ENCODE data around the gene DUS1L.

DUS1L gene

DNA sequence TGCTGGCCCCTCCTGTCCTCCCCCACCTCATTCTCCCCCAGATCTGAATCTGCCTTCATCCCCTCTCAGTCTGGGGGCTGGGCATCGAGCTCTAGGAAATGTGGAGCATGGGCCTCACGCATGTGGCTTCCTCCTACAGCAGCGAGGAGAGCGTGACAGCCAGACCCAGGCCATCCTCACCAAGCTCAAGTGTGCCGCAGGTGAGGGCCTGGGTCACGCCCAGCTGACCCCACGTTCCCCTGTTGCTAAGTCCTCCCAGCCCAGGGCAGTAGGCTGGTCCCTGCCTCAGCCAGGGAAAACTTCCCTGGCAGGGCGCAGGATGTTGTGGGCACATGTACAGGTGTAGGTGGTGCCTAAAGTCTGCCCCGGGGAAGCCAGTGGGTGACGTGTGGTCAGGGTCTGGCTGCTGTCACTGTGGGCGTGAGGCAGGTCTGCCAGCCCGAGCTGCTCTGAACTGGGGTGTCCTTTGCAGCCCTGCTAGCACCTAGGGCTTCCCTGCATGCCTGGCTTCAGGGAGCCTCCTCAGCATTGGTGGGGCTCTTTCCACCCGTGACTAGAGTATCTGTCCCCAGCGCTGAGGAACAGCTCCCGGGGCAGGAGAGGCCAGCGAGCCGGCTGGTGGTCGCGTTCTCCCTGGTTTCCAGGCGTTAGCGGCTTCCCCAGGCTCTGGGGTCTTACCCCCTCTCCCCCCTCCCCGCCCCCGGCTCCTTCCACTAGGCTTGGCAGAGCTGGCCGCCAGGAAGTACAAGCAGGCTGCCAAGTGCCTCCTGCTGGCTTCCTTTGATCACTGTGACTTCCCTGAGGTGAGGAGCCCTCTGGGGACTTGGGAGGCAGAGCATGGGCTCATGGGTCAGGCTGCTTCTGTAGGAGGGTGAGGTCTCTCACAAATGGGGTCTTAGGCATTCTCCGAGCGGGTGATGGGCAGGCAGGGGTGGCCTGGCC, 10.3 kb downstream of the DUS1L start:
- TF ChIP-seq GATA2 (IDR thresholded peaks at IDR 0.05; ENCODE audit: low read depth, low read length): no peak
- TF ChIP-seq GATA3 (IDR thresholded peaks at IDR 0.05; ENCODE audit: low read depth, low read length): no peak

DNA sequence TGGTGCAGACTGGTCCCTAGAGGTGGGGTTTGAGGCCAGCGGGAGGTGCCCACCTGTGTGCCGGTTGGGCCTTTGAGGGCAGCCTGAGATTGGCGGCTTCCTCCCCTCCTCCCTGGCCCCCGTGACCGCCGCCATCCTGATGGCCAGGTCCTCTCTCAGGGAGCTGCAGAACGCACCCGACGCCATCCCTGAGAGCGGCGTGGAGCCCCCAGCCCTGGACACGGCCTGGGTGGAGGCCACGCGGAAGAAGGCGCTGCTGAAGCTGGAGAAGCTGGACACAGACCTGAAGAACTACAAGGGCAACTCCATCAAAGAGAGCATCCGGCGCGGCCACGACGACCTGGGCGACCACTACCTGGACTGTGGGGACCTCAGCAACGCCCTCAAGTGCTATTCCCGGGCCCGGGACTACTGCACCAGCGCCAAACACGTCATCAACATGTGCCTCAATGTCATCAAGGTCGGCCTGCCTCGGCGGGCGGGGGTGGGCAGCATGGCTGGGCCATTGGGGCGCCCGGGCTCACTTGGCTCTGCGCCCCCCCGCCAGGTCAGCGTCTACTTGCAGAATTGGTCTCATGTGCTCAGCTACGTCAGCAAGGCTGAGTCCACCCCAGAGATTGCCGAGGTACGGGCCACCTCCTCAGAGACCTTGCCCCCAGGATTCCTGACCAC, 11.1 kb downstream of the DUS1L start:
- TF ChIP-seq GATA2 (IDR thresholded peaks at IDR 0.05; ENCODE audit: low read depth, low read length) (no peak), GATA3 (IDR thresholded peaks at IDR 0.05; ENCODE audit: low read depth, low read length) (no peak)

DNA sequence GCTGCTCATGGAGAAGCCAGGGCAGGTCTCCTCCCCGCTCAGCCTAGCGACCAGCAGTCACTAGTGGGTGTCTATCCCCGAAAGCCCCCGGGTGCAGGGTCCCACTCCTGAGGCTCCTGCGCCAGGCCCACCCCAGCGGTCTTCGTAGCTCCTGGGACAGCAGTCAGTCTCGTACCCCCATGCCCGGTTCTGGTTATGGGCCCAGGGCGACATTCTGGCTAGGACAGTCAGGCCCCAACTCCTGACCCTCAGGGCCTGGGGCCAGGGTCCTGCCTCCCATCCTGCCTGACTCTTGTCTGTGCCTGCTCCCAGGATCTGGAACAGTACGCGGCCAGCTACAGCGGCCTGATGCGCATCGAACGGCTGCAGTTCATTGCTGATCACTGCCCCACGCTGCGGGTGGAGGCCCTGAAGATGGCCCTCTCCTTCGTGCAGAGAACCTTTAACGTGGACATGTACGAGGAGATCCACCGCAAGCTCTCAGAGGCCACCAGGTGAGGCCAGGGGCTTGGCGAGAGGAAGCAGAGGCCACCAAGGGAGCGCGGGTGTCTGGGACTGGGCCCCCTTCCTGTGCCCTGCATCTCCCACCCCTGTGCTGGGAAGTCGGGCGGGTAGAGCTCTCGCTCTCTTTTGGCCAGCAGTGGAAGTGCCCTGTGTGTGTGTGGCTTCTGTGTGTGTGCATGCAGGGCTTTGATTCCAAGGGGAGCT, 11.9 kb downstream of the DUS1L start:
- no peak for TF ChIP-seq GATA3 (IDR thresholded peaks at IDR 0.05; ENCODE audit: low read depth, low read length)
- TF ChIP-seq GATA2 (IDR thresholded peaks at IDR 0.05; ENCODE audit: low read depth, low read length): no peak

DNA sequence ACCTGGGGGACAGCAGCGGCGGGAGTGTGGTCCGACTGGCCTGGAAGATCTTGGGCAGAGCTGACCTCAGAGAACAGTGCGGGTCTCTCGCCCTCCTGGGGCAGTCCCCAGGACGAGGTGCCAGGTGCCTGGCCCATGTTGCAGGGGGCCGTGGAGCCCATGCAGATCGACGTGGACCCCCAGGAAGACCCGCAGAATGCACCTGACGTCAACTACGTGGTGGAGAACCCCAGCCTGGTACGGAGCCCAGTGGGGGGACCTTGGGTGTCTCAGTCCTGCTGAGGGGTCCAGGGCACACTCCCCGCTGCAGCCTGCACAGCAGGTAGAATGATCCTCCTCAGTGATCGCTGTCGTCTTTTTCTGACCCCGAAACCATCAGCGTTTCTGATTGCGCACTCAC, 12.5 kb downstream of the DUS1L start:
- TF ChIP-seq GATA3 (IDR thresholded peaks at IDR 0.05; ENCODE audit: low read depth, low read length) (no peak), GATA2 (IDR thresholded peaks at IDR 0.05; ENCODE audit: low read depth, low read length) (no peak)

DNA sequence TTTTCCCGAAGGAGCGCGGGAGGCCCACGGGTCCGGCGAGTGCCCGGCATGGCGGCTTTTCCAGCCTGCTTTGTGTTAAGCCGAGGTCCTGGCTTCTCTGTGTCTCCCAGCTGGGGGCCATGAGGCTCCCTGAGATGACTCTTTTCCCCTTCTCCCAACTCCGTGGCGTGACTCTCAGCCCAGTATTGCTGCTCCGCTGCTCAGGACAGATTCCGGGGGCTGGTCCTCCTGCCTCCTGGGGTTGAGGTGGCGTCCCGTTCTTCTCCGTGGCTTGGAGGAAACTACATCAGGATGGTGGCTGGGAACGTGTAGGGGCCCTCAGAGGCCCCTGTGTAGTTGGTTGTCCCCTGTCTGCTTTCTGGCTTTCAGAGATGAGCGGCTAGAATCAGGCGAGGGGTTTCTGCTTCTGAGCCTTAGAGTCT, 13.0 kb downstream of the DUS1L start:
- TF ChIP-seq GATA3 (IDR thresholded peaks at IDR 0.05; ENCODE audit: low read depth, low read length) (no peak), GATA2 (IDR thresholded peaks at IDR 0.05; ENCODE audit: low read depth, low read length) (no peak)

DNA sequence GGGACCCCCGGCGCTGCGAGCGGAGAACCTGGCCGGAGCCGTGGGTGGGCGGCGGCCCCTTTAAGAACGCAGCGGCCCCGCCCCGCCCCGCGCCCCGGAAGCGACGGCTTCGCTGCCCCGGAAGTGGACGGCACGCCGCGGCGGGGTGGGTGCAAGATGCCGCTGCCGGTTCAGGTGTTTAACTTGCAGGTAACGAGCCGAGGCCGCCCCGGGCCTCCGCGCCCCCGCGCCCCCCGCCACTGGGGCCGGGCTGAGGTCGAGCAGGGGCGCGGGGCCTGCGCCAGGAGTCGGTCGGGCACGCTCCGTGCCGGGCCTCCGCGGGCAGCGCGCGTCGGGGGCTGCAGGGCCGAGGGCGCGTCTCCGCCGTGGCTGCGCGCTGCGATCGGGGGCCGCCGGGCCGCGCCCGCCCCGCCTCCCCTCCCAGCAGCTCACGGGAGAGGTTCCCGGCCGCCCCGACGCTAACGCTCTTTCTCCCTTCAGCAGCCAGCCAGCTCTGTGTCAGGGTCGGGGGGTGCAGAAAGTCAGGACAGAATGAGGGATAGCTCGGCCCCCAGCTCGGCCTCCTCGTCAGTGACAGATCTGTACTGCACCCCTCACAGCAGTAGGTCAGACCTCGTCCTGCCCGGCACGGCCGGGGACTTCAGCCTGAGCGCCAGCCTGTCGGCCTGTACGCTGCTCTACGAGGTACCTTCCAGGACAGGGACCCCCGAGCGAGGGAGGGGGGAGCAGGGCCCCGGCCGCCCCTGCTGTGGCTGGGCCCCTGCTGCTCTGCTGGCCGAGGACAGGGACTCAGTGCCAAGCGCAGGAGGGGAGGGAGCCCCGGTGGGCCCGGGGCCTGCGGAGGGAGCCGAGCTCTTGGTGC, 13.6 kb downstream of the DUS1L start, which contains the start of the genes GPS1 and RFNG:
TSS of gene GPS1 (plus strand) at position 123 of the 862 bp plus-strand sequence. CDS start at position 157, 34 bp downstream.
TSS of gene RFNG (minus strand) at position 36 of the 862 bp plus-strand sequence. CDS start 45 bp downstream, outside the sequence.
- no peak for TF ChIP-seq GATA3 (IDR thresholded peaks at IDR 0.05; ENCODE audit: low read depth, low read length)
- no peak for TF ChIP-seq GATA2 (IDR thresholded peaks at IDR 0.05; ENCODE audit: low read depth, low read length)

DNA sequence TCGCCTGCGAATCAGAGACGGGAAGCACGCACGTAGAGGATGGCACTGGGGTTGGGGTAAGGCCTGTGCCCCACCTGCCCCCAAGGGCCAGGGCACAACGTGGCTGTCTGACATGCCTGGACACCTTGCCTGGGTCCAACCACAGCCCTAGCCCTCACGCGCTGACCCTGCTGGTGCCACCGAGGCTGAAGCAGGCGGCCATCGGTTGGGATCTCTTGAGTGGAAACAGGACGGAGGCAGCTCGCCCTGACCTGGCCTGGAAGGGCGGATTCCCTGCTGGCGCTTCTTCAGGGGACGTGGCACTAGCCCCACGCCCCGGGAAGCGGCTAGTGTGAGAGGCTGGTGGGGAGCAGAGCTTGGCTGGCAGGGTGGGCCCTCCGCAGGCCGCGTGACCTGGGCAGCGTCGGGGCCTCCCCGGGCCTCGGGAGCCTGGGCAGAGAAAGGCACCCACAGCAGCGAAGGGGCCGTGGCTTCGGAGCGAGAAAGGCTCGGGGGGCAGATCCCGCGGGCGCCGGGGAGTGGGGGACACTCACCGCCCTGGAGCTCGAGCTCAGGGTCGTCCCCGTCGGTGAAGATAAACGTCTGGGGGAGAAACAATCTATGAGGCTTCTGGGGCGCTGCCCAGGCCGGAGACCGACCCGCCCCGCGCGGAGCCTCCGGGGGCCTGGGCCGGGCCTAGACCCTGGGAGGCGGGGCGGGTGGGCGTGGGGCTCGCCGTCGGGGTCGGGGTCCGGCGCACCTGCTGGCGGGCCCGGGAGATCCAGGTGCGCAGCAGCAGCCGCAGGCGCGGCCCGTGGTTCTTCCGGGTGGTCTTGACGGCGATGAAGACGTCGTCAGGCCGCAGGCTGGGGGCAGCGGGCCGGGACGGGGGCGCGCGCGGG, 14.6 kb downstream of the DUS1L start:
- TF ChIP-seq GATA2 (IDR thresholded peaks at IDR 0.05; ENCODE audit: low read depth, low read length) (no peak), GATA3 (IDR thresholded peaks at IDR 0.05; ENCODE audit: low read depth, low read length) (no peak)

DNA sequence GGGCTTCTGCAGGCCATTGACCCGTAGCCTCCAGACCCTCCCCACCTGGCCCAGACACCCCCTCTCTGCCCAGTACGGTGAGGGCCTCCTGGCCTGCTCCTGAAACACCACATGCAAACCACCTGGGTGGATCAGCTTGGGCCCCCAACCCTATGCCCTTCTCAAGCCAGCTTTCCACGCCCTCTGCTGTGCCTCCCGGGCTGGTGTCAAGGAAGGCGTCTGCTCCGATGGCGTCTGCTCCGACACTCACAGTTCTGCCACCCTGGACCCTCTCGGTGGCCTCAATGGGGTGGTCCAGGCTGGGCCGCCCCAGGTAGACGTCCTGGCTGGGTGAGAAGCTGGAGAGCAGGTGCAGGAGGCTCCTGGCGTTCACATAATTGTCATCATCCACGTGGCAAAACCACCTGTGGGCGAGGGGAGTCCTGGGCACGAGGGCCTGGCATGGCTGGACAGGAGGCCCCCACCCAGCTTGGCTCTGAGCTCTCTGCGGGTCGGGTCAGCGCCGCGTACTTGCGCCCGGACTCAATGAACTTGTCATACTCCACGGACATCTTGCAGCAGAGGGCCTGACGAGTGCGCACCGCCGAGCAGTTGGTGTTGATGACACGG, 15.3 kb downstream of the DUS1L start:
- no peak for TF ChIP-seq GATA3 (IDR thresholded peaks at IDR 0.05; ENCODE audit: low read depth, low read length)
- no peak for TF ChIP-seq GATA2 (IDR thresholded peaks at IDR 0.05; ENCODE audit: low read depth, low read length)

DNA sequence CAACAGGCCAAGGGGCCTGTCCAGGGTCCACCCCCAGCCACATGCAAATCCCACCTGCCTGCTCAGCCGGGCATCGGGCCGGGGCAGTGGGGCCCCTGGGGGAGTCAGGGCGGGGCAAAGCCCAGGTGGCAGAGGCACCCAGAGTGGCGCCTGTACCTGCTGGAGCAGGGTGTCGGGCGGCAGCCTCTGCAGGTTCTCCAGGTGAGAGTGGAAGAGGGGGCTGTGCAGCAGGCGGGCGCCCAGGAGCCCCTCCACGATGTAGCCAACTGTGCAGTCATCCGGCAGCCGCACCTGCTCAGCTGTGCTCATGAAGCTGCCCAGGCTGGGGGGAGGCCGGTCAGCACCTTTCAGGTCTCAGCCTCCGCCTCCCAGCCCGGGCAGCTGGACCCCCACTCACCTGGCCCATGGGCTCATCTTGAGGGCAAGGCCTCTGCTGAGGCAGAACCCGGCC, 16.1 kb downstream of the DUS1L start:
- TF ChIP-seq GATA3 (IDR thresholded peaks at IDR 0.05; ENCODE audit: low read depth, low read length): no peak
- TF ChIP-seq GATA2 (IDR thresholded peaks at IDR 0.05; ENCODE audit: low read depth, low read length): no peak

DNA sequence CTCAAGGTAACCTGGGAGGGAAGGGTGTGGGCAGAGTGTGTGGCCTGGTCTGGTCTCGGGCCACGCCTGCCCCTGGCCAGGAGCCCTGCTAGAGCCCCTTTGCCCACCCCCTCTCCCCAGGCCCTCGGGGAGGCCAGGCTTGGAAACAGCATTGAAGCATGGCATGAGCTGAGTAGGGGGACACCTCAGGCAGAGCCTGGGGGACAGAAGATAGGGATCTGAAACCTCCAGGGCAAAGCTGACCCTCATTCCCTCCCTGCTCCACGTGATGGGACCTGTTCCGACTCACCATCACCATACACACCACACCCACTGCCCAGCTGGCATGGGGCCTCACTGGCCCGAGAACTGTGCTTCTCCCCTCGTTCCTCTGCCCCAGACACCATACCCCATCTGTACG, 16.5 kb downstream of the DUS1L start:
- TF ChIP-seq GATA2 (IDR thresholded peaks at IDR 0.05; ENCODE audit: low read depth, low read length): no peak; the same call in 1 of the 2 replicates
- no peak for TF ChIP-seq GATA3 (IDR thresholded peaks at IDR 0.05; ENCODE audit: low read depth, low read length)

DNA sequence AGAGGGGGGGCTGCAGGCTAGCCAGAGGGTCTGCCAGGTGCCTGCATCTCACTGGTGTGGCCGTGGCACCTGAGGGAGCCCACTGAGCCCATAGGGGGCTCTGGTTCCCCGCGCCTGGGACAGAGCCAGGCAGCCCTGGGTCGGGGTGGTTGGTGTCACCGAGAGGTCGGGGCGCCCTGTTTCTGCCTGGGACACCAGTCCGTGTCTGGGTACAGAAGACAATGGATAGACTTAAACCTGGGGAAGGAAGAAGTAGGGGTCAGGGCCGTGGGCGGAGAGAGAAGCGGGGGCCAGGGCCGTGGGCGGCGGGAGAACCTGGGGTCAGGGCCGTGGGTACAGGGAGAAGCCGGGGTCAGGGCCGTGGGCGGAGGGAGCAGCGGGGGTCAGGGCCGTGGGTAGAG, 17.0 kb downstream of the DUS1L start:
- no peak for TF ChIP-seq GATA3 (IDR thresholded peaks at IDR 0.05; ENCODE audit: low read depth, low read length)
- TF ChIP-seq GATA2 (IDR thresholded peaks at IDR 0.05; ENCODE audit: low read depth, low read length): no peak

Data from SH-SY5Y (cell line).